ENCODE results near the gene PRAC2.

DNA sequence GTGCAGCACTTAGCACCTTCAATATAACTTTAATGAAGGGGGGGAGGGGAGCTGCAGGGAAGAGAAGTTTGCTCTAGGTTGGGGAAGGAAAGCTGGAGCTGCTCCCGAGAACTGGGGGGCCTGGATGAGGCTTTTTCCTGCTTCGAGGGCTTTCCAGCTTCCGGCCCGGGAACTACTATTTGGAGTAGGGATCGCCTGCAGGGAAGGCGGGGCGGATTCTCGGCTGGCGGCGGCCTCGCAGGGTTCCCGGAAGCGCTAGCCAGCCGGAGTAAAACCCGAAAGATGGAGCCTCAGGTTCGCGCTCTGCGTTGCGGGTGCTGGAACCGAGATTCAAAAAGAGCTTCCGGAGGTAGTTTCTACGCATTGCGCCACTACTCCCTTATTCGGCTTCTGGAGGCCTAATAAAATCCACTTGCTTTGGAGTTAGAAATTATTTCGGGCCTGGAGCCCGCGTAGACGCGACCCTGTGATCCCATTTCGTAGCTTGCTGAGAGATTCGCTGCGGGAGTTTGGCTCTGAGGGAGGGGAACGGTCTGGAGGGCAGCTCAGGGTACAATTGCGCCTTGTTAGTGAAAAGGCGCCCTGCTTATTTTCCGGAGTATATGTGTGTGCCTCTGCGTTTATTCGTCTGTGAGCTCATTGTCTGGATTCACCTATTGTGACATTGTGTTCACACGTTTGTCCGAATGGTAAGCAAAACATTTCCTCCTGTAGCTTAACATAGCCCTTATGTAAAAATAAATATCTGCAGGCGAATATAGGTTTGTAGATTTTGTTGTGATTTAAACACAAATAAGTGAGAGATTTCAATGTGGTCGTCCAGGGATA, 652 bp downstream of the PRAC2 start:
- TF ChIP-seq, protein P1, sequence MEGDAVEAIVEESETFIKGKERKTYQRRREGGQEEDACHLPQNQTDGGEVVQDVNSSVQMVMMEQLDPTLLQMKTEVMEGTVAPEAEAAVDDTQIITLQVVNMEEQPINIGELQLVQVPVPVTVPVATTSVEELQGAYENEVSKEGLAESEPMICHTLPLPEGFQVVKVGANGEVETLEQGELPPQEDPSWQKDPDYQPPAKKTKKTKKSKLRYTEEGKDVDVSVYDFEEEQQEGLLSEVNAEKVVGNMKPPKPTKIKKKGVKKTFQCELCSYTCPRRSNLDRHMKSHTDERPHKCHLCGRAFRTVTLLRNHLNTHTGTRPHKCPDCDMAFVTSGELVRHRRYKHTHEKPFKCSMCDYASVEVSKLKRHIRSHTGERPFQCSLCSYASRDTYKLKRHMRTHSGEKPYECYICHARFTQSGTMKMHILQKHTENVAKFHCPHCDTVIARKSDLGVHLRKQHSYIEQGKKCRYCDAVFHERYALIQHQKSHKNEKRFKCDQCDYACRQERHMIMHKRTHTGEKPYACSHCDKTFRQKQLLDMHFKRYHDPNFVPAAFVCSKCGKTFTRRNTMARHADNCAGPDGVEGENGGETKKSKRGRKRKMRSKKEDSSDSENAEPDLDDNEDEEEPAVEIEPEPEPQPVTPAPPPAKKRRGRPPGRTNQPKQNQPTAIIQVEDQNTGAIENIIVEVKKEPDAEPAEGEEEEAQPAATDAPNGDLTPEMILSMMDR (IDR thresholded peaks at IDR 0.05), result no peak
- no peak for TF ChIP-seq POLR2A (IDR thresholded peaks at IDR 0.05; ENCODE audit: low read depth)
